DND-41 (cell line): ENCODE measurements around the gene SLC6A7.

ENCODE experiments used
- CTCF ChIP-seq: IDR thresholded peaks from 2 replicates; pipeline ENCODE4 v1.5.1; 2012; ENCODE audit warnings: borderline replicate concordance, low read length, moderate library complexity, mild to moderate bottlenecking; ENCODE audit not compliant: poor library complexity, severe bottlenecking; ENCODE audit errors: extremely low read depth
- EZH2 ChIP-seq: IDR thresholded peaks from 3 replicates; pipeline ENCODE4 v1.6.1; 2012; ENCODE audit warnings: borderline replicate concordance, low read depth, mild to moderate bottlenecking, moderate library complexity, low read length, inconsistent platforms; ENCODE audit not compliant: severe bottlenecking

DNA sequence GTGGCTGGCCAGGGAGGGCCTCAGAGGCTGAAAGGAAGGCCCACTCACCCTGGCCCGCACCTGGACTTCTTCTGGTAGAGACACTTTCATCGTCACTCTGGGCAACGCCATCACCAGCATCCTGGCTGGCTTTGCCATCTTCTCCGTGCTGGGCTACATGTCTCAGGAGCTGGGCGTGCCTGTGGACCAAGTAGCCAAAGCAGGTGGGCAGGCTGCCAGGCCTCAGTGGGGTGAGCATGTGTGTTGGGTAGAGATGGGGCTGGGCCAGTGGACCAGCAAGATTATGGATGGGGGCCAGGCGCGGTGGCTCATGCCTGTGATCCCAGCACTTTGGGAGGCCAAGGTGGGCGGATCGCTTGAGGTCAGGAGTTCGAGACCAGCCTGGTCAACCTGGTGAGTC lies 12.6 kb downstream of the SLC6A7 start:
- TF ChIP-seq CTCF: no peak
- TF ChIP-seq EZH2: no peak
